GM12864 (cell line): Measurements from ENCODE around the gene USHBP1.

ENCODE experiments used
- DNase-seq: peaks from one replicate; pipeline ENCODE4 v3.0.0-alpha.2; 2011; ENCODE audit warnings: low read depth
- H3K4me3 ChIP-seq: 2 replicates; pipeline ENCODE4 v1.5.1; 2011; ENCODE audit warnings: mild to moderate bottlenecking, low read depth, low read length, control low read depth
- TF ChIP-seq, protein P1 (sequence below): IDR thresholded peaks from 2 replicates; pipeline ENCODE4 v1.5.1; 2011; ENCODE audit warnings: low read depth, mild to moderate bottlenecking, moderate library complexity, low read length, control low read depth, inconsistent platforms; ENCODE audit errors: missing control alignments

The USHBP1 gene, protein sequence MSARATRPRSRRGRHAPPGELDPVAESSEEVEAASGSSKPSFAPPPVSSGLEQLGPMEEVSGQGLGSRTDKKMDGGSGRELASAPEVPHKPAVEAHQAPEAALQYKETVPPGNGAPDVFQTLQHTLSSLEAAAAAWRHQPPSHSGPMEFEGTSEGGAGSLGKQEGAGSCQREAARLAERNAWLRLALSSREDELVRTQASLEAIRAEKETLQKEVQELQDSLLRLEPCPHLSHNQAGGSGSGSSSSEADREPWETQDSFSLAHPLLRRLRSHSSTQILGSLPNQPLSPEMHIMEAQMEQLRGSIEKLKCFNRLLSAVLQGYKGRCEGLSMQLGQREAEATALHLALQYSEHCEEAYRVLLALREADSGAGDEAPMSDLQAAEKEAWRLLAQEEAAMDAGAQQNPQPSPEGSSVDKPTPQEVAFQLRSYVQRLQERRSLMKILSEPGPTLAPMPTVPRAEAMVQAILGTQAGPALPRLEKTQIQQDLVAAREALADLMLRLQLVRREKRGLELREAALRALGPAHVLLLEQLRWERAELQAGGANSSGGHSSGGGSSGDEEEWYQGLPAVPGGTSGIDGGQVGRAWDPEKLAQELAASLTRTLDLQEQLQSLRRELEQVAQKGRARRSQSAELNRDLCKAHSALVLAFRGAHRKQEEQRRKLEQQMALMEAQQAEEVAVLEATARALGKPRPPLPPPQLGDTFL

DNA sequence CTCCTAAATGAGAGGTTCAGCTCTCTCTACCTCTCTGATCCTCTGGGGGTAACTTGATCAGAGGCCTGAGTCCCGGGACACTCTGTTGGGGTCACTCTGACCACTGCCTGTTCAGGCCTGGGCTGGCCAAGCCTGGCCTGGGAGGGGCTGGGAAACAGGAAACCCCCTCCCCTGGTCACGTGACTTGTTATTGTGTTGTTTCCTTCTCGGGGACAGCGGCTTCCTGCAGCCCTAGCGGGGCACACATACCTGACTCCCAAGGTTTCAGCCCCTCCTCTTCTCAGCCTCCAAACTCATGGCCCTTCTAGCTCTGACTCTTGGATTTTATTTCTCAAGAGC, at the start of gene USHBP1:
TSS of gene USHBP1 (minus strand) at position 105 of the 339 bp plus-strand sequence. CDS start 446 bp downstream, outside the sequence.
- no peak within 1 kb of the TSS for H3K4me3 ChIP-seq
- DNase-seq, result no peak
- TF ChIP-seq, protein P1, sequence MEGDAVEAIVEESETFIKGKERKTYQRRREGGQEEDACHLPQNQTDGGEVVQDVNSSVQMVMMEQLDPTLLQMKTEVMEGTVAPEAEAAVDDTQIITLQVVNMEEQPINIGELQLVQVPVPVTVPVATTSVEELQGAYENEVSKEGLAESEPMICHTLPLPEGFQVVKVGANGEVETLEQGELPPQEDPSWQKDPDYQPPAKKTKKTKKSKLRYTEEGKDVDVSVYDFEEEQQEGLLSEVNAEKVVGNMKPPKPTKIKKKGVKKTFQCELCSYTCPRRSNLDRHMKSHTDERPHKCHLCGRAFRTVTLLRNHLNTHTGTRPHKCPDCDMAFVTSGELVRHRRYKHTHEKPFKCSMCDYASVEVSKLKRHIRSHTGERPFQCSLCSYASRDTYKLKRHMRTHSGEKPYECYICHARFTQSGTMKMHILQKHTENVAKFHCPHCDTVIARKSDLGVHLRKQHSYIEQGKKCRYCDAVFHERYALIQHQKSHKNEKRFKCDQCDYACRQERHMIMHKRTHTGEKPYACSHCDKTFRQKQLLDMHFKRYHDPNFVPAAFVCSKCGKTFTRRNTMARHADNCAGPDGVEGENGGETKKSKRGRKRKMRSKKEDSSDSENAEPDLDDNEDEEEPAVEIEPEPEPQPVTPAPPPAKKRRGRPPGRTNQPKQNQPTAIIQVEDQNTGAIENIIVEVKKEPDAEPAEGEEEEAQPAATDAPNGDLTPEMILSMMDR, result no peak

DNA sequence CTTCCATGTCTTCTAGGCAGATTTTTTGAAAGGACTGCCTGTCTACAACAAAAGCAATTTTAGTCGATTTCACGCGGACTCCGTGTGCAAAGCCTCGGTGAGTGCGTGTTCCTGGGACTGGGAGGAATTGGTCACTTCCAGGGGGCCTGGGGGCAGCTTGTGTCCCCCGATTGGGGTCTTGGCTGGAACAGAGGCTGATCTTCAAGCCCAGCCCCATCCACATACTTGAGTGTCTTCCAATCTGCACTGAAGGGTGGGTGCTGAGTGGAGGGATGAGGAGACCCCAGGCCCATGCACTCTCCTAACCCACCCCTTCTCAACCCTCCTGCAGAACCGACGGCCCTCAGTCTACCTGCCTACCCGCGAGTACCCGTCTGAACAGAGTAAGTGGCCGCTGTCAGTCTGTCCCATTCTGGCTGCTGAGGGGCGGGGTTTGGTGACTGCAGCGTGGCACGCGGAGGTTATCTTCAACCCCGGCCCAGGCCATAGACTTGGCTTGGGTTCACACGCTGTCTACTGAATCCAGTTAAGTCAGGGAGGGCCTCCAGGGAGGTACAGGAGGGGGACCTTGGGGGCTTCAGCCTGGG, 49.6 kb upstream of the USHBP1 start:
- TF ChIP-seq, protein P1, result no peak
- DNase-seq, result no peak
- H3K4me3 ChIP-seq, result no peak overlapping the region

DNA sequence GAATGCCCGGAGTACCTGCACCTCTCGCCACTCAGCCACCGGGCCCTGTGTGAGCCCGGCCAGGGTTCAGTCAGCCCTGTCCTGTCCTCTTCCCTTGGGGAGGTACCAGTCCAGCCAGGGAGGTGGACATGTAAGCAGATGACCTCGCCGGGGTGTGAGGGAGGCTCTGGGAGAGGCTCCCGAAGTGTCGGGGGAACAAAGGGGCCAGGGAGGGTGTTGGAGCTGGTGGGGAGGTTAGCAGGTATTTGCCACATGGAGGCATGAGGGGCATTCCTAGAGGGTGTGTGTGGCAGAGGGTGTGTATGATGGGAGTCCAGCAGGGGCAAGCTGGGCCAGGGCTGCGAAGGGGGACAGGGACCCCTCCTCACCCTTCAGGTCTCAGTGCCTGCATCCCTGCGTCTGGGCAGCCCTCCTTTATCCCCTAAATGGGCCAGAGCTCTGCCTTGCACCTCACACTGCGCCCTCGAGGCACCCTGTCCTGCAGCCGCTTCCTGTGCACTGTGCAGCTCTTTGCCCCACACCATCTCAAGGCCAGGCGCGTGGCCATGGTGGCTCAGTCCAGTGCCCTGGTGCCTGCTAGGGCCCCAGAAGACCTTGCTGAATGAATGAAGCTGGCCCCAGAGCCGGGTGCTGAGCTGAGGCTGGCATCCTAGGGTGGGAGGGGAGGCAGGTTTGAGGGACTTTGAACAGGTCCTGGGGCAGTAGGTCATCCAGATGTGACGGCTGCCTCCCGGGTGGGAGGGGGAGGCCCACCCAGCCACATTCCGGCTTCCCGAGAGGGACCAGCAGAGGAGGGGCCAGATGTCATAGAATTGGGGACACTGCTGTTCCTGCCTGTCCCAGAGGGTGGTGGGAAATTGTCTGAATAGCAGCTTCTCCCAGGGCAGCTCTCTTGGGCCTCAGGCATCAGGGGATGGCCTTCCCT, 47.9 kb upstream of the USHBP1 start:
- TF ChIP-seq, protein P1, result no peak

DNA sequence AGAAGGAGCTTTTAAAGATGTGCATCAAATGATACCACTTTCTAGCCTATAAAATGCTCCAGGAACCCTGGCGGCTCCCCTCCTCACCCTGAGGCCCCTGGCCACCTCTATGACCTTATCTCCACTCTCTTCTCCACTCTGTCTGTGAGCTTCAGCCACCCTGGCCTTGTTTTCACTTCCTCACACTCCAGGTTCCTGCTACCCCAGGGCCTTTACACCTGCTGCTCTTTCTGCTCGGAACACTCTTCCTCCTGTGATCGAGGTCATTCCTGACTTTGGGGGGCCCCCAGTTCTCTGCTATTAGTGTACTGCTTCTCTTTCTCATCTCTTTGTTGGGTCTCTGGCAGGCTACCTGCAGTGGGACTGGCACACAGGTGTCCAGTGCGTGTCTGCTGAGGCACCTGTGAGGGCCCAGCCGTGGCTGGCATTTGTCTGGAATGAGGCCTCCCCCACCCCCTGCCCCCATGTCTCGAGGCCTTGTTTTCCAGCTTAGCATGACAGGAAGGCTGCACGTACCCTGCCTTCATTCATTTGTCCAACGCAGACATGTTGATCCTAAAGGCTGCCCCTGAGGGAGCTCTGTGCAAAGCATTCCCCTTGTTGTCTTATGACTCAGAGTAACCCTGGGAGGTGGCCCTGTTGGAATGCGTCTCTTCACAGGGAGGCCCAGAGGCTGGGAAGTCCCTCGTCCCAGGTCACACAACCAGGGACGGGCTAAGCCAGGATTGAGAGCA, 47.1 kb upstream of the USHBP1 start:
- TF ChIP-seq, protein P1, result no peak
- H3K4me3 ChIP-seq, result no peak overlapping the region

More for the DNA sequence above, 47.9 kb upstream of the USHBP1 start:
- no peak for DNase-seq
- H3K4me3 ChIP-seq, result no peak overlapping the region

DNA sequence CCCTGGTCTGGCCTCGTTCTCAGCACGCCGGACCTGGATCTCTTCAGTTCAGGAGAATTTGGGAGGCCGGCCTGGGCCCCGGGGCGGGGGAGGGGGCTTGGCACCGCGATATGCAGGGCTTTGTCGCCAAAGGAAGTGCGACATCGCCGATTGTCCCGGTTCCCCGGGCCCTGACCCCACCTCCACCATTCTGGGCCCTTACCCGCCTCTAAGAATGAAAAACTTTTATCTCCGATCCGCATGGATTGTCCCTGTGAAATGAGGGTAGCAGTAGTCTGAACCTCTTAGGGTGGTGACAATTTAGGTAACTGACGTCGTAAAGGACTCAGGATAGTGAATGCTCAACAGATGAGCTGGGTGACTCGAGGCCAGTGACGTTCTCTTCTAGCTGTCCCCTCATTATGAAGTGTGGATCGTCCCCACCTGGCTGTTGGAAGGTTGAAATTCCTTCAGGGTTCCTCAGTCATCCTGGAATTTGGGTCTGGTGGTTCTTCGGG, 45.5 kb upstream of the USHBP1 start:
- H3K4me3 ChIP-seq, result peak overlapping the region; percentile 75
- DNase-seq, result no peak
- TF ChIP-seq, protein P1, result no peak

More for the DNA sequence above, 47.1 kb upstream of the USHBP1 start:
- no peak for DNase-seq
